Measurements from ENCODE around the gene RHOT1.
"Not testable (repeated sequence)": the region's sequence is repeated elsewhere in the genome, so short reads cannot be mapped to it uniquely, and the experiment has no call there.

RHOT1 gene

DNA sequence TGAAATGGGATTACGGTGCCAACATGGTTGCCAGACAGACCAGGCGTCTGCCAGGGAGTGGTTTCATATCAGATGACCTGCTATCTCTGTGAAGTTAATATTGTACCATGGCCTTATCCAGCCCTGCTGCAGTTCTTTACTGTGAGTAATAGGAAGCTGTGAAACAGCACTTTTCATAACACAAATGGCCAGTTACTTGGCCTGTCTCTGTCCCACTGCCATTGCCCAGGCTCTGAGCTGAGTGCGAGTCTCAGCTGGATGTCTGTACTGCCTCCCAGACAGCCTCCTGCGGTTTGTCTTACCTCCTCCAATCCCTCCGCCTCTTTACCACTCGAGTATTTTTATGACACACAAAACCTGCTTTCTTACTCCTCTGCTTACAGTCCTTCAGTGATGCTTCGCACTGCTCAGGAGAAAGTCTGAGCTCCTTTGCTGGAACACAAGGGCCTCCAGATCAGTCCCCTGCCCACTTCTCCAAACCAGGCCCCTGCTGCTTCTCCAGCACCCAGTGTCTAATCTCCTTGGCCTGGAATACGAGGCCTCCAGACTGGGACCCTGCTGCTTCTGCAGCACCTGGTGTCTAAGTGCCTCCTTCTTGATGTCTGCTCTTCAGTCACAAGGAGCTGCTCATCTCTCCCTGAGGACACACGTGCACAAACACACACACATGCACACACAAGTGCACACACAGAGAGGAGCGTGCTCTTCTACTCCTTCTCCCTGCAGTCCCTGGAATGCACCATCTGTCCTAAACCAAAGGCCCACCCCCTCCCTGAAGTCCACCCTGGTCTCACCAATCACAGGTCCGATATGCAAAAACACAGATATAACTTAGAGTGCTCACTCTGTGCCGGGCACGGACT lies 17.1 kb upstream of the RHOT1 start:
- no peak for DNase-seq (ENCODE audit: low read depth)

- no peak for DNase-seq (ENCODE audit: low read depth)
These were observed 16.5 kb upstream of the RHOT1 start for GRCh38 chr17:32125848-32126153.

- DNase-seq (ENCODE audit: low read depth) = no peak
These were observed 16.0 kb upstream of the RHOT1 start for GRCh38 chr17:32126325-32126724.

GRCh38 chr17:32126746-32127145 lies 15.6 kb upstream of the RHOT1 start:
- DNase-seq (ENCODE audit: low read depth) = no peak

DNA sequence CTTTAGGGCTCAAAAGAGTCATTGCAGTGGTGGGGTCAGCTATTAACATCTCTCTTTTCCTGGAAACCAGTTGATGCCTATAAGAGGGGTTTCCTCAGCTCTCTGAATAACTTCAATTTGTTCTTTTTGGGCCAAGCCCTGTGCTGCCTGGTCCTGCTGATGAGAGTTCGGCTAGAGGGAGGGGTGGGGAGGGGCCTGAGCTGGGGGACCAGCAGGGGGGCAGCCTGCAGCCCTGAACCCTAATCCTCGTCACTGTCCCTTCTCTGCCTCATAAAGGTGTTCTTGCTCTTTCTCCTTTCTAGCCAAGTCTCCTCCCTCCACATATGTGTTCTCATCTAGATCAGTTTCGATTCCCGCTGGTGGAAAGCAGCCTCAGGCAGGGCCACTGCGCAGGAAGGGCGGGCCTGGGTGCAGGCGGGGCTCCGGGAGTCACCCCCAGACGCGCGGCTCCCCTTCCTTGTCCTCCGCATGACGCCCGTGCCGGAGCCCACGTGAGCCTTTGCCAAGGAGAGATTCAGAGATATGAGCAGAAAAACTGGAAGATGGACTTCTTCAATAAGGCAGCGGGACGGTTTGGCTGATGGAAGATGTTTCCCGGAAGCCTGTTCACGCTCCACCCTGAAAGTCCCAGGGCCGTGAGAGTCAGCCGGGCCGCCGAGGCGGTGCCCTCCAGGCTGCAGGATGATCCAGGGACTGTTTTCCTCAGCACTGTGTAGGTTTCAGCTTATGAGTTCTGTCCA lies 15.0 kb upstream of the RHOT1 start:
- DNase-seq (ENCODE audit: low read depth) = peak; percentile 66

- not testable (repeated sequence) for DNase-seq (ENCODE audit: low read depth)
These were observed 13.8 kb upstream of the RHOT1 start for GRCh38 chr17:32128470-32128869.

GRCh38 chr17:32135497-32136117 lies 6.7 kb upstream of the RHOT1 start:
- DNase-seq (ENCODE audit: low read depth) = not testable (repeated sequence)

DNA sequence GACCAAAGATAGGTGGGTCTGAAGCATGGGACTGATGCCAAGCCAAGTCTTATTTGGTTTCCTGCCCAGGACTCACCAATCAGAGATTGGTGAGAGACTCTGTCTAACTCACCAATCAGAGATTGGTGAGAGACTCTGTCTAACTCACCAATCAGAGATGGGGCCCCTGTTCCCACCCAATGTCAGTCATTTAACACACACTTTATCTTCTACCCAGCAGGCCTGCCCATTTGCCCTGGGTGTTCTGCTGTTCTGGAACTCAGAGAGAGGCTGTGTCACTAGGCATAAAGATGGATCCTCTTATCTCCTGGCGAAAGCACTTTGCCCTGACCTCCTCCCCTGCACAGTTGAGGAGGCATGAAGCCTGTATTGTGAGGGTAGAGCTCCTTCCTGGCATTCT lies 5.4 kb upstream of the RHOT1 start:
- DNase-seq (ENCODE audit: low read depth) = no peak

DNA sequence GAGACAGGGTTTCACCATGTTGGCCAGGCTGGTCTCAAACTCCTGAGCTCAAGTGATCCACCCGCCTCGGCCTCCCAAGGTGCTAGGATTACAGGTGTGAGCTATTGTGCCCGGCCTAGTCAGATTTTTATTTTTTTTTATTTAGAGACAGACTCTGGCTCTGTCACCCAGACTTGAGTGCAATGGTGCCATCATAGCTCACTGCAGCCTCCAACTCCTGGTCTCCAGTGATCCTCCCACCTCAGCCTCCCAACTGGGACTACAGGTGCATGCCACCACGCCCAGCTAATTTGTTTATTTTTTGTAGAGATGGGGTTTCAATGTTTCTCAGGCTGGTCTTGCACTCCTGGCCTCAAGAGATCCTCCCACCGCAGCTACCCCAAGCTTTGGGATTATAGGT lies 2.8 kb upstream of the RHOT1 start:
- DNase-seq (ENCODE audit: low read depth) = not testable (repeated sequence)

- no peak for DNase-seq (ENCODE audit: low read depth)
These were observed 1.0 kb upstream of the RHOT1 start for GRCh38 chr17:32141258-32141657.

DNA sequence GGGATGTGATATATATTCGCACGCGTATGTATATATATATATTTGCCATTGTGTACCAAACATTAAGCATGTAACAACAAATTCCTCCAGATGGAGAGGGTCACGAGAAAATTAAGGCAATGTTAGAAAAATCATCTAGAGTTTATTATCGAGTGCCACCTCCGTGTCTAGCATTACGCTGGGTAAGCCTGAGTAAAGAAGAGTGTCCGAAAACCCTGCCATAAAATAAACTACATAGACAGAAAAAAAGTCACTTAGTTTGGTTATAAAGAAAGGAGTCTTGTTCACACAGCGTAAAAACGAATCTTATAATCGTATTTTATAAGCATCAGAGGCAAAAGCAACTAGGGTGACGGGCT lies 644 bp upstream of the RHOT1 start:
- no peak for DNase-seq (ENCODE audit: low read depth)

GRCh38 chr17:32142857-32143526 lies 690 bp downstream of the RHOT1 start:
- DNase-seq (ENCODE audit: low read depth) = no peak

GRCh38 chr17:32143527-32143870 lies 1.2 kb downstream of the RHOT1 start:
- DNase-seq (ENCODE audit: low read depth) = no peak

- not testable (repeated sequence) for DNase-seq (ENCODE audit: low read depth)
These were observed 2.1 kb downstream of the RHOT1 start for GRCh38 chr17:32144442-32144841.

DNA sequence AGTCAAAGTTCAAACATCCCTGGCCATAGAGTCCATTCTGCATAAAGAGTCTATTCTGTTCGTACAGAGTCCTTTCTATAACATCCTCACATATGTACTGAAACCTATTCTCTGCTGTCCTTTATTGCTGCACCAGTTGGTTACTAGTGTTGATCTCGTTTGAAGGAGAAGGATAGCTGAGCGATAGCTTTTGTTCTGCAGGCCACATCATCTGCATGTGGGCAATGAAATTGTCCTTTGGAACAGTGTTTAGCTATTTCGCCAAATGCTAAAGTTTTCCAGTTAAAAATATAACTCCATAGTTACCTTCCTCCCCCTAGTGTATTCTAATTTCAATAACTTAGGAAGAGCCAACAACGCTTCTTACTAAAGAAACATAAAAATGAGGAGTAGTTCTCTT lies 6.0 kb downstream of the RHOT1 start:
- DNase-seq (ENCODE audit: low read depth) = no peak

- DNase-seq (ENCODE audit: low read depth) = no peak
These were observed 8.1 kb downstream of the RHOT1 start for GRCh38 chr17:32150358-32150757.

GRCh38 chr17:32152130-32152529 lies 9.8 kb downstream of the RHOT1 start:
- DNase-seq (ENCODE audit: low read depth) = no peak

- no peak for DNase-seq (ENCODE audit: low read depth)
These were observed 13.6 kb downstream of the RHOT1 start for GRCh38 chr17:32155896-32156295.

- no peak for DNase-seq (ENCODE audit: low read depth)
These were observed 14.4 kb downstream of the RHOT1 start for GRCh38 chr17:32156656-32157055.

GRCh38 chr17:32157225-32157624 lies 14.9 kb downstream of the RHOT1 start:
- DNase-seq (ENCODE audit: low read depth) = no peak

GRCh38 chr17:32158870-32159585 lies 16.7 kb downstream of the RHOT1 start:
- DNase-seq (ENCODE audit: low read depth) = no peak

All from stimulated activated CD8-positive, alpha-beta memory T cell treated with anti-CD3 and anti-CD28 coated beads, Interleukin-12 subunit alpha, Interleukin-12 subunit beta, amount 100 ng/mL, for 4 hours (primary cell).